Lung (tissue), 12 donors: ENCODE measurements around the gene MAP3K1. TPM values are rescaled to one million over a fixed set of nuclear protein-coding genes. Genes with fewer than 3 reads are reported as not detected.
A peak's percentile ranks its signal among the peaks of the same experiment; 100 is the strongest.

Experiments
- ATAC-seq: fragments of 200-7000 bp; cut with Tn5 transposase; one replicate; pipeline ENCODE4 v1.9.1; 2020; ENCODE audit warnings: moderate number of reproducible peaks; ENCODE audit not compliant: insufficient read depth, low FRiP score
- DNase-seq, 3 donors: peaks; one replicate each; pipeline ENCODE4 v3.0.0-alpha.2; 2013 to 2017
- H3K27ac ChIP-seq, 2 donors: one replicate each; pipeline ENCODE4 v1.5.1; 2013; ENCODE audit warnings: mild to moderate bottlenecking in 2 of 2, moderate library complexity in 2 of 2, control low read depth in 1 of 2, inconsistent platforms in 1 of 2, low read depth in 1 of 2, low read length in 1 of 2
- H3K27me3 ChIP-seq, 3 donors: one replicate each; pipeline ENCODE4 v1.5.1; 2013; ENCODE audit warnings: low read length in 2 of 3; ENCODE audit not compliant: control insufficient read depth in 3 of 3, insufficient read depth in 3 of 3
- H3K36me3 ChIP-seq, 4 donors: one replicate each; pipeline ENCODE4 v1.5.1; 2013; ENCODE audit warnings: low read length in 4 of 4, mild to moderate bottlenecking in 1 of 4, moderate library complexity in 1 of 4; ENCODE audit not compliant: control insufficient read depth in 4 of 4, insufficient read depth in 4 of 4
- H3K4me1 ChIP-seq, 5 donors: one replicate each; pipeline ENCODE4 v1.5.1; 2013; ENCODE audit warnings: low read length in 5 of 5, mild to moderate bottlenecking in 2 of 5, moderate library complexity in 1 of 5; ENCODE audit not compliant: control insufficient read depth in 5 of 5, insufficient read depth in 5 of 5
- H3K4me3 ChIP-seq: one replicate; pipeline ENCODE4 v1.5.1; 2013; ENCODE audit warnings: mild to moderate bottlenecking, control low read depth, moderate library complexity
- H3K9ac ChIP-seq, 2 donors: one replicate each; pipeline ENCODE4 v1.5.1; 2013; ENCODE audit warnings: low read length in 2 of 2, control low read depth in 1 of 2; ENCODE audit not compliant: insufficient read depth in 1 of 2
- H3K9me3 ChIP-seq, 4 donors: one replicate each; pipeline ENCODE4 v1.5.1; 2013; ENCODE audit warnings: low read length in 3 of 4, mild to moderate bottlenecking in 1 of 4, moderate library complexity in 1 of 4; ENCODE audit not compliant: control insufficient read depth in 4 of 4, insufficient read depth in 3 of 4
- CTCF ChIP-seq: IDR thresholded peaks from 2 replicates; pipeline ENCODE4 v1.5.1; 2012; ENCODE audit warnings: mild to moderate bottlenecking; ENCODE audit errors: control extremely low read depth, extremely low read depth
- WGBS, 2 donors: extraction: QIAGEN DNeasy Blood & Tissue Kit; methylation state at CpG; one replicate each; pipeline ENCODE4 v1.1.7; 2013; 5-methylcytosine and 5-hydroxymethylcytosine counted together
- polyA plus RNA-seq, 2 donors: library from polyadenylated mRNA; stranded (reverse); fragments of 200-250 nt; gene quantifications; one replicate each; pipeline ENCODE4 v1.2.1, GENCODE V29; 2013
- total RNA-seq, 2 donors: library from RNA; depleted of rRNA in 1 of 2; stranded (reverse); fragments of >200 nt in 1 of 2; gene quantifications; one replicate each; pipeline ENCODE4 v1.2.1, GENCODE V29; 2014 to 2021
- donor health status: control.
- donor health status: control.
- donor health status: Bipolar disorder and iron deficiency.
- donor health status: healthy.
- donor health status: DM: yes; HTN: yes; CAD: no.

MAP3K1 gene
- total and polyA plus RNA-seq, 4 donors, result 7.7 to 55.2 (median 16.0) TPM

DNA sequence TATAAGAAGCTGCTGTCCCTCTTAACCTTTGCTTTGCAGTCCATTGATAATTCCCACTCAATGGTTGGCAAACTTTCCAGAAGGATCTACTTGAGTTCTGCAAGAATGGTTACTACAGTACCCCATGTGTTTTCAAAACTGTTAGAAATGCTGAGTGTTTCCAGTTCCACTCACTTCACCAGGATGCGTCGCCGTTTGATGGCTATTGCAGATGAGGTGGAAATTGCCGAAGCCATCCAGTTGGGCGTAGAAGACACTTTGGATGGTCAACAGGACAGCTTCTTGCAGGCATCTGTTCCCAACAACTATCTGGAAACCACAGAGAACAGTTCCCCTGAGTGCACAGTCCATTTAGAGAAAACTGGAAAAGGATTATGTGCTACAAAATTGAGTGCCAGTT, 66.2 kb downstream of the MAP3K1 start:
- H3K27me3 ChIP-seq, result no peaks in the 10 kb centered on the region
- TF ChIP-seq CTCF, result no peak
- H3K4me3 ChIP-seq, result no peak overlapping the region
- H3K9me3 ChIP-seq, result no peaks in the 10 kb centered on the region
- no peaks in the 10 kb centered on the region for H3K4me1 ChIP-seq
- ATAC-seq (no peak), DNase-seq (no peak)
- 92 to 93% methylated on average over 5 of the region's 5 CpGs for WGBS, 2 donors
- H3K36me3 ChIP-seq, result peaks cover 22 to 68% (median 46%) of the 10 kb centered on the region in 4 donors
- no peak overlapping the region for H3K9ac ChIP-seq
- H3K27ac ChIP-seq, result no peak overlapping the region

DNA sequence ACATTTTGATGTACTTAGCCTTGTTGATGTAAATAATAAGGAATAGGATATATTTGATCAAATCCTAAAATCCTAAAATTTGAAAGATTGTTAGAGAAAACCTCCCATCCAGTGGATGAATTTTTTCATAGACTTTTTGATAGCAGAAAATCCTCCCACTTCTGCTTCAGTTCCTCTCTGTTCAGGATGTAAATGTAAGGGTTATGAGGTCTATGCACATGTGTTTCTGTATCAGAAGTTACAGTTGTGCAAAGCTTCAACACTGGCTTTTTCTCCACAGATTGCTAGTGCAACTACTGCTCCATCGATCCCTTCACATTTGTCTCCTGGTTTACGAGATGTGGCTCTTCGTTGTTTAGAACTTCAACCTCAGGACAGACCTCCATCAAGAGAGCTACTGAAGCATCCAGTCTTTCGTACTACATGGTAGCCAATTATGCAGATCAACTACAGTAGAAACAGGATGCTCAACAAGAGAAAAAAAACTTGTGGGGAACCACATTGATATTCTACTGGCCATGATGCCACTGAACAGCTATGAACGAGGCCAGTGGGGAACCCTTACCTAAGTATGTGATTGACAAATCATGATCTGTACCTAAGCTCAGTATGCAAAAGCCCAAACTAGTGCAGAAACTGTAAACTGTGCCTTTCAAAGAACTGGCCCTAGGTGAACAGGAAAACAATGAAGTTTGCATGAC, 78.1 kb downstream of the MAP3K1 start:
- no peak for ATAC-seq
- WGBS, 2 donors, result 91% methylated on average over 5 of the region's 5 CpGs

DNA sequence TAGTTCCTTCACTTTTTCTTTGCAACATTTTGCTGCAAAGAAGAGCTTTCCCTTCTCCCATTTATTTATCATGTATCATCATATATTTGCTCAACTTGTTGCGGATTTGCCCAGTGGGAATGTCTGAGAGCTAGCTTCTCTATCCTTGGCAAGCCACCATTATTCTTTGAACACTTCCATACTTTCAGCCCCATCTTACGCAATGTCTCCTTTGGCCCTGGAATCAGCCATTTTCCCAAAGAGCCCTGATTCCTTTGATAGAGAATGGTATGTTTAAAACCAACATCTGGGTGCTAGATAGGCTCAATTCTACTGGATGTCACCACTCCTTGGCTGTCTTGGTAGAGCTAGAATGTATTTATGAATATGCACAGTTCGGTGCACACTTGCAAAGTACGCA, 81.4 kb downstream of the MAP3K1 start:
- TF ChIP-seq CTCF, result no peak
- ATAC-seq, result no peak
- WGBS, 2 donors, result 98 to 99% methylated on average over 4 of the region's 4 CpGs

More for the DNA sequence above, 78.1 kb downstream of the MAP3K1 start:
- no peak for TF ChIP-seq CTCF
- Histone ChIP-seq H3K9ac (no peak overlapping the region), H3K9me3 (peaks cover 0 to 1% (median 0%) of the 10 kb centered on the region in 4 donors), H3K27me3 (no peaks in the 10 kb centered on the region), H3K4me3 (no peak overlapping the region), H3K27ac (no peak overlapping the region), H3K36me3 (peaks cover 6 to 40% (median 28%) of the 10 kb centered on the region in 4 donors), H3K4me1 (no peaks in the 10 kb centered on the region)
- no peak for DNase-seq

More for the DNA sequence above, 81.4 kb downstream of the MAP3K1 start:
- Histone ChIP-seq H3K4me1 (no peaks in the 10 kb centered on the region), H3K9me3 (peaks cover 0 to 1% (median 0%) of the 10 kb centered on the region in 4 donors), H3K27me3 (no peaks in the 10 kb centered on the region), H3K9ac (no peak overlapping the region), H3K4me3 (no peak overlapping the region), H3K36me3 (peaks cover 3 to 20% (median 13%) of the 10 kb centered on the region in 4 donors), H3K27ac (no peak overlapping the region)
- peak in 2 of 3 donors; percentile 18 to 22 for DNase-seq
